IMR-90 (cell line): ENCODE measurements around the gene ANKRD42. TPM values are rescaled to one million over a fixed set of nuclear protein-coding genes. Genes with fewer than 3 reads are reported as not detected.
A peak's percentile ranks its signal among the peaks of the same experiment; 100 is the strongest.

ENCODE experiments used
- ATAC-seq: fragments of 200-7000 bp; cut with Tn5 transposase; 2 replicates; pipeline ENCODE4 v1.9.1; 2020; ENCODE audit warnings: low read depth, mild to moderate bottlenecking, moderate library complexity
- BruUV-seq: library from RNA; stranded (reverse); fragments of 400-500 nt; replicated peaks from 2 replicates; lab custom pipeline; 2021; lab: Mats Ljungman, UMichigan
- CTCF ChIA-PET: fragments of 300-600 bp; formaldehyde crosslinking; extraction: SDS; loops from one replicate; lab custom pipeline; 2021; ENCODE audit warnings: antibody characterized with exemption; lab: Yijun Ruan, JAX
- POLR2A ChIA-PET: fragments of 300-600 bp; sonication (Branson Sonifier 250); formaldehyde crosslinking; loops from one replicate; lab custom pipeline; 2022; ENCODE audit warnings: antibody characterized with exemption; ENCODE audit not compliant: unreplicated experiment; lab: Charles Lee
- DNase-seq: peaks from one replicate; pipeline ENCODE4 v3.0.0; 2013
- H2AFZ ChIP-seq: replicated peaks from 2 replicates; pipeline ENCODE3; 2013; ENCODE audit warnings: low read length, mild to moderate bottlenecking; ENCODE audit not compliant: poor library complexity
- H2AK5ac ChIP-seq: 2 replicates; pipeline ENCODE4 v1.6.1; 2013; ENCODE audit warnings: low read depth, low read length, inconsistent platforms
- H2AK9ac ChIP-seq: replicated peaks from 2 replicates; pipeline ENCODE3; 2013; ENCODE audit warnings: mild to moderate bottlenecking, low read depth, low read length, moderate library complexity; ENCODE audit not compliant: poor library complexity
- H2BK120ac ChIP-seq: 2 replicates; pipeline ENCODE4 v1.6.1; 2013; ENCODE audit warnings: low read depth, low read length, inconsistent platforms
- H2BK15ac ChIP-seq: 3 replicates; pipeline ENCODE4 v1.6.1; 2013; ENCODE audit warnings: low read depth, low read length, inconsistent platforms
- H2BK20ac ChIP-seq: 2 replicates; pipeline ENCODE4 v1.6.1; 2013; ENCODE audit warnings: low read depth, mild to moderate bottlenecking, inconsistent platforms, low read length, moderate library complexity
- H2BK5ac ChIP-seq: 2 replicates; pipeline ENCODE4 v1.6.1; 2013; ENCODE audit warnings: mild to moderate bottlenecking, low read depth, low read length, inconsistent platforms; ENCODE audit not compliant: poor library complexity, severe bottlenecking
- H3K14ac ChIP-seq: replicated peaks from 2 replicates; pipeline ENCODE4 v1.6.1; 2013; ENCODE audit warnings: low read depth, low read length, inconsistent platforms
- H3K18ac ChIP-seq: 2 replicates; pipeline ENCODE4 v1.6.1; 2013; ENCODE audit warnings: low read depth, low read length, control low read depth
- H3K23ac ChIP-seq: 2 replicates; pipeline ENCODE4 v1.6.1; 2013; ENCODE audit warnings: low read depth, low read length, inconsistent platforms
- H3K27ac ChIP-seq: 2 replicates; pipeline ENCODE4 v1.5.1; 2013; ENCODE audit warnings: mild to moderate bottlenecking, control low read depth, low read length; ENCODE audit not compliant: insufficient read depth
- H3K27me3 ChIP-seq: 2 replicates; pipeline ENCODE4 v1.6.1; 2013; ENCODE audit warnings: low read length; ENCODE audit not compliant: control insufficient read depth, insufficient read depth
- H3K36me3 ChIP-seq: 2 replicates; pipeline ENCODE4 v1.6.1; 2013; ENCODE audit warnings: low read length, mixed read lengths; ENCODE audit not compliant: control insufficient read depth, insufficient read depth
- H3K4ac ChIP-seq: 2 replicates; pipeline ENCODE4 v1.6.1; 2013; ENCODE audit warnings: low read depth, low read length, inconsistent platforms
- H3K4me1 ChIP-seq: 2 replicates; pipeline ENCODE4 v1.6.1; 2013; ENCODE audit warnings: low read length, mixed read lengths; ENCODE audit not compliant: control insufficient read depth, insufficient read depth
- H3K4me2 ChIP-seq: 2 replicates; pipeline ENCODE4 v1.6.1; 2013; ENCODE audit warnings: low read depth, mild to moderate bottlenecking, control low read depth, low read length, moderate library complexity
- H3K4me3 ChIP-seq: 2 replicates; pipeline ENCODE4 v1.5.1; 2013; ENCODE audit warnings: low read depth, mild to moderate bottlenecking, control low read depth, low read length, moderate library complexity; ENCODE audit not compliant: insufficient read depth
- H3K56ac ChIP-seq: 2 replicates; pipeline ENCODE4 v1.6.1; 2013; ENCODE audit warnings: low read length, inconsistent platforms; ENCODE audit not compliant: insufficient read depth; ENCODE audit errors: extremely low read depth
- H3K79me1 ChIP-seq, 2 experiments: 2 replicates each; pipeline ENCODE4 v1.6.1; 2013; ENCODE audit warnings: low read length in 2 of 2, inconsistent platforms in 1 of 2, low read depth in 1 of 2
- H3K9ac ChIP-seq: 2 replicates; pipeline ENCODE4 v1.6.1; 2013; ENCODE audit warnings: low read depth, low read length, control low read depth
- H3K9me1 ChIP-seq: 2 replicates; pipeline ENCODE4 v1.6.1; 2013; ENCODE audit warnings: low read length, inconsistent platforms; ENCODE audit not compliant: insufficient read depth
- H3K9me3 ChIP-seq: 2 replicates; pipeline ENCODE4 v1.6.1; 2013; ENCODE audit warnings: low read length; ENCODE audit not compliant: control insufficient read depth, insufficient read depth
- H4K20me1 ChIP-seq: 2 replicates; pipeline ENCODE4 v1.6.1; 2013; ENCODE audit warnings: low read length, inconsistent platforms; ENCODE audit not compliant: insufficient read depth
- H4K5ac ChIP-seq: 2 replicates; pipeline ENCODE4 v1.6.1; 2013; ENCODE audit warnings: mild to moderate bottlenecking, low read depth, low read length, control low read depth
- H4K8ac ChIP-seq, 2 experiments: 2 replicates each; pipeline ENCODE4 v1.6.1; 2013; ENCODE audit warnings: low read depth in 2 of 2, low read length in 2 of 2, control low read depth in 1 of 2, inconsistent platforms in 1 of 2
- H4K91ac ChIP-seq: 2 replicates; pipeline ENCODE4 v1.6.1; 2013; ENCODE audit warnings: low read depth, low read length, inconsistent platforms; ENCODE audit not compliant: insufficient read depth
- BHLHE40 ChIP-seq: fragments of 150-350 bp; IDR thresholded peaks from 2 replicates; pipeline ENCODE4 v1.6.1; 2016; ENCODE audit warnings: mild to moderate bottlenecking, low read depth, low read length
- ELK1 ChIP-seq: fragments of 150-350 bp; IDR thresholded peaks from 2 replicates; pipeline ENCODE4 v1.6.1; 2016; ENCODE audit warnings: low read depth, mild to moderate bottlenecking, low read length, moderate library complexity, borderline replicate concordance
- FOS ChIP-seq: fragments of 150-350 bp; IDR thresholded peaks from 2 replicates; pipeline ENCODE4 v1.6.1; 2016; ENCODE audit warnings: low read depth, low read length
- MAZ ChIP-seq: IDR thresholded peaks from 2 replicates; pipeline ENCODE4 v1.6.1; 2012; ENCODE audit warnings: low read depth, mild to moderate bottlenecking, low read length, improper control_type of control experiment, moderate library complexity, borderline replicate concordance
- MXI1 ChIP-seq: IDR thresholded peaks from 2 replicates; pipeline ENCODE4 v1.6.1; 2012; ENCODE audit warnings: low read depth, mild to moderate bottlenecking, low read length, moderate library complexity, borderline replicate concordance
- NFE2L2 ChIP-seq: fragments of 150-350 bp; IDR thresholded peaks from 2 replicates; pipeline ENCODE4 v1.6.1; 2016; ENCODE audit warnings: low read depth, mild to moderate bottlenecking, low read length
- POLR2A ChIP-seq: IDR thresholded peaks from 2 replicates; pipeline ENCODE4 v1.6.1; 2012; ENCODE audit warnings: mild to moderate bottlenecking, low read depth, low read length
- RAD21 ChIP-seq: IDR thresholded peaks from 2 replicates; pipeline ENCODE4 v1.6.1; 2012; ENCODE audit warnings: low read length, improper control_type of control experiment
- RCOR1 ChIP-seq: IDR thresholded peaks from 2 replicates; pipeline ENCODE4 v1.6.1; 2012; ENCODE audit warnings: mild to moderate bottlenecking, low read length, improper control_type of control experiment; ENCODE audit not compliant: insufficient replicate concordance
- WGBS, 2 experiments: methylation state at CpG; one replicate each; pipeline versions ENCODE4 v1.1.5 to v1.1.7; 2013; ENCODE audit warnings: missing lambda C conversion rate in 2 of 2; ENCODE audit not compliant: insufficient read length in 1 of 2; ENCODE audit errors: extremely low coverage in 2 of 2; 5-methylcytosine and 5-hydroxymethylcytosine counted together
- dilution Hi-C: fragments of 300-500 bp; cut with HindIII; formaldehyde crosslinking; loops from one replicate; pipeline ENCODE4 v1.14.3; 2018; ENCODE audit warnings: low sequenced_read_pairs; ENCODE audit not compliant: unreplicated experiment
- in situ Hi-C: fragments of 300-500 bp; cut with MboI; formaldehyde crosslinking; loops from 3 replicates; pipeline ENCODE4 v1.14.3; 2019; ENCODE audit warnings: low sequenced_read_pairs, inconsistent platforms, mixed read lengths
- intact Hi-C: fragments of 100-400 bp; cut with micrococcal nuclease; formaldehyde crosslinking; loops from 2 replicates; pipeline ENCODE4 v1.10.0; 2022
- polyA plus RNA-seq, 3 experiments: library from polyadenylated mRNA; depleted of rRNA; stranded (reverse); fragments of >200 nt; gene quantifications; 2 replicates each; pipeline ENCODE4 v1.2.3, GENCODE V29; 2012; ENCODE audit warnings: low replicate concordance in 1 of 3
- total RNA-seq: library from RNA; depleted of rRNA; stranded (reverse); fragments of >200 nt; gene quantifications from 2 replicates; pipeline ENCODE4 v1.2.3, GENCODE V29; 2012
- TF ChIP-seq, protein P1 (sequence below): conservative IDR thresholded peaks from 2 replicates; pipeline ENCODE4 v1.5.1; 2012; ENCODE audit warnings: mild to moderate bottlenecking, low read depth, low read length, improper control_type of control experiment

ANKRD42 gene
- total and polyA plus RNA-seq, 2 of the 4 experiments (the other 2 are of a cell fraction), result 5.2 to 5.6 TPM

GRCh38 chr11:83170865-83171264 is 22.6 kb upstream of the ANKRD42 start:
- Histone ChIP-seq H3K27me3 (no peaks in the 10 kb centered on the region), H2AK5ac (no peak overlapping the region), H3K4me3 (no peak overlapping the region), H3K36me3 (peaks cover 49% of the 10 kb centered on the region), H2AFZ (no peak overlapping the region), H4K20me1 (peaks cover 40% of the 10 kb centered on the region), H3K56ac (no peak overlapping the region), H3K18ac (no peak overlapping the region), H2AK9ac (no peak overlapping the region), H4K91ac (no peak overlapping the region), H3K27ac (no peak overlapping the region), H3K14ac (no peak overlapping the region), H3K79me1 (peaks cover 30 to 55% of the 10 kb centered on the region in 2 experiments), H4K8ac (no peak overlapping the region), H2BK15ac (no peak overlapping the region), H2BK120ac (no peak overlapping the region), H3K4ac (no peak overlapping the region), H2BK20ac (no peak overlapping the region), H2BK5ac (no peak overlapping the region), H3K9ac (no peak overlapping the region), H3K23ac (no peak overlapping the region), H3K4me1 (peaks cover 4% of the 10 kb centered on the region), H3K4me2 (peak overlapping the region; percentile 14; the same call in 1 of the 2 replicates), H3K9me3 (no peaks in the 10 kb centered on the region; the same call in 1 of the 2 replicates), H4K5ac (no peak overlapping the region), H3K9me1 (peaks cover 5% of the 10 kb centered on the region; the same call in 1 of the 2 replicates)
- TF ChIP-seq BHLHE40 (no peak), RAD21 (no peak), MXI1 (no peak), NFE2L2 (no peak), RCOR1 (no peak), MAZ (no peak), POLR2A (no peak), ELK1 (no peak), FOS (no peak)
- TF ChIP-seq, protein P1, sequence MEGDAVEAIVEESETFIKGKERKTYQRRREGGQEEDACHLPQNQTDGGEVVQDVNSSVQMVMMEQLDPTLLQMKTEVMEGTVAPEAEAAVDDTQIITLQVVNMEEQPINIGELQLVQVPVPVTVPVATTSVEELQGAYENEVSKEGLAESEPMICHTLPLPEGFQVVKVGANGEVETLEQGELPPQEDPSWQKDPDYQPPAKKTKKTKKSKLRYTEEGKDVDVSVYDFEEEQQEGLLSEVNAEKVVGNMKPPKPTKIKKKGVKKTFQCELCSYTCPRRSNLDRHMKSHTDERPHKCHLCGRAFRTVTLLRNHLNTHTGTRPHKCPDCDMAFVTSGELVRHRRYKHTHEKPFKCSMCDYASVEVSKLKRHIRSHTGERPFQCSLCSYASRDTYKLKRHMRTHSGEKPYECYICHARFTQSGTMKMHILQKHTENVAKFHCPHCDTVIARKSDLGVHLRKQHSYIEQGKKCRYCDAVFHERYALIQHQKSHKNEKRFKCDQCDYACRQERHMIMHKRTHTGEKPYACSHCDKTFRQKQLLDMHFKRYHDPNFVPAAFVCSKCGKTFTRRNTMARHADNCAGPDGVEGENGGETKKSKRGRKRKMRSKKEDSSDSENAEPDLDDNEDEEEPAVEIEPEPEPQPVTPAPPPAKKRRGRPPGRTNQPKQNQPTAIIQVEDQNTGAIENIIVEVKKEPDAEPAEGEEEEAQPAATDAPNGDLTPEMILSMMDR, result no peak
- POLR2A ChIA-PET, result no interaction called here
- intact Hi-C loops, result no loop called here
- CTCF ChIA-PET, result no interaction called here
- WGBS, 2 experiments, result no CpG with 5 or more reads among the region's 2 CpGs
- in situ Hi-C loops, result no loop called here
- no TSS peak for BruUV-seq
- dilution Hi-C loops, result loop anchor here (25.0 kb wide), 1 partner anchor 109 kb away; the partner anchor contains the start of gene RAB30
- DNase-seq (no peak), ATAC-seq (peak; percentile 15; the same call in 1 of the 2 replicates)
